HEK293 (cell line): ENCODE data around the gene SEMA4B.

Experiments
- CTCF ChIA-PET: fragments of 350-600 bp; formaldehyde crosslinking; extraction: SDS; loops from one replicate; lab custom pipeline; 2021; ENCODE audit warnings: antibody characterized with exemption; lab: Yijun Ruan, JAX
- POLR2A ChIA-PET: fragments of 300-600 bp; formaldehyde crosslinking; extraction: SDS; loops from one replicate; lab custom pipeline; 2020; ENCODE audit warnings: antibody characterized with exemption, inconsistent platforms; lab: Yijun Ruan, JAX
- H3K27ac ChIP-seq: fragments of 200-500 bp; sonication (Bioruptor generic); 2 replicates; pipeline ENCODE4 v1.5.1; 2014; ENCODE audit warnings: low read depth, low read length, control low read depth, inconsistent platforms; ENCODE audit errors: extremely low read depth
- H3K36me3 ChIP-seq, 2 experiments: fragments of 200-500 bp in 1 of 2; sonication (Bioruptor generic) in 1 of 2; 1 replicate in 1 of 2; 2 replicates in 1 of 2; pipeline ENCODE4 v1.5.1; 2014 to 2017; ENCODE audit warnings: inconsistent platforms in 2 of 2, low read length in 2 of 2; ENCODE audit not compliant: control insufficient read depth in 2 of 2, insufficient read depth in 1 of 2
- H3K4me1 ChIP-seq: fragments of 200-500 bp; sonication (Bioruptor generic); 2 replicates; pipeline ENCODE4 v1.5.1; 2014; ENCODE audit warnings: mild to moderate bottlenecking, low read length, inconsistent platforms; ENCODE audit not compliant: control insufficient read depth, insufficient read depth
- H3K4me3 ChIP-seq: 2 replicates; pipeline ENCODE4 v1.5.1; 2011; ENCODE audit warnings: low read depth, mild to moderate bottlenecking, control low read depth, low read length, moderate library complexity
- H3K9me3 ChIP-seq: fragments of 200-500 bp; sonication (Bioruptor generic); 2 replicates; pipeline ENCODE4 v1.5.1; 2014; ENCODE audit warnings: low read depth, low read length, inconsistent platforms; ENCODE audit not compliant: control insufficient read depth, insufficient read depth
- EGR2 ChIP-seq: fragments of 450-650 bp; formaldehyde crosslinking; IDR thresholded peaks from 2 replicates; pipeline ENCODE4 v1.5.1; 2016; ENCODE audit warnings: low read depth, missing biosample characterization, missing genetic modification characterization
- IKZF3 ChIP-seq: fragments of 450-650 bp; IDR thresholded peaks from 2 replicates; pipeline ENCODE4 v1.5.0; 2018; ENCODE audit warnings: missing biosample characterization, mild to moderate bottlenecking, missing genetic modification characterization, moderate library complexity
- MZF1 ChIP-seq: fragments of 450-650 bp; formaldehyde crosslinking; IDR thresholded peaks from 2 replicates; pipeline ENCODE4 v1.5.1; 2017; ENCODE audit warnings: missing biosample characterization, missing genetic modification characterization, borderline replicate concordance
- OSR2 ChIP-seq: fragments of 450-650 bp; formaldehyde crosslinking; IDR thresholded peaks from 2 replicates; pipeline ENCODE4 v1.5.1; 2016; ENCODE audit warnings: missing biosample characterization, missing genetic modification characterization
- ZBTB1 ChIP-seq: fragments of 450-650 bp; formaldehyde crosslinking; IDR thresholded peaks from 2 replicates; pipeline ENCODE4 v1.5.1; 2016; ENCODE audit warnings: missing biosample characterization, missing genetic modification characterization
- ZFHX2 ChIP-seq: fragments of 450-650 bp; formaldehyde crosslinking; conservative IDR thresholded peaks from 2 replicates; pipeline ENCODE4 v1.5.1; 2016; ENCODE audit warnings: missing biosample characterization, missing genetic modification characterization
- ZNF24 ChIP-seq: fragments of 450-650 bp; formaldehyde crosslinking; IDR thresholded peaks from 2 replicates; pipeline ENCODE4 v1.5.1; 2016; ENCODE audit warnings: missing biosample characterization, missing genetic modification characterization
- ZNF248 ChIP-seq: fragments of 450-650 bp; formaldehyde crosslinking; IDR thresholded peaks from 2 replicates; pipeline ENCODE4 v1.5.1; 2017; ENCODE audit warnings: missing biosample characterization, missing genetic modification characterization
- ZNF791 ChIP-seq: fragments of 450-650 bp; formaldehyde crosslinking; IDR thresholded peaks from 2 replicates; pipeline ENCODE4 v1.5.1; 2016; ENCODE audit warnings: missing biosample characterization, missing genetic modification characterization
- ZSCAN16 ChIP-seq: fragments of 450-650 bp; formaldehyde crosslinking; IDR thresholded peaks from 2 replicates; pipeline ENCODE4 v1.5.1; 2016; ENCODE audit warnings: missing biosample characterization, missing genetic modification characterization
- TF ChIP-seq, protein P1 (sequence below): fragments of 450-650 bp; formaldehyde crosslinking; IDR thresholded peaks from 2 replicates; pipeline ENCODE4 v1.5.1; 2016; ENCODE audit warnings: missing biosample characterization, missing genetic modification characterization
- TF ChIP-seq, protein P2 (sequence below): fragments of 450-650 bp; formaldehyde crosslinking; IDR thresholded peaks from 2 replicates; pipeline ENCODE4 v1.5.1; 2016; ENCODE audit warnings: missing biosample characterization, missing genetic modification characterization
- TF ChIP-seq, protein P3 (sequence below): fragments of 450-650 bp; formaldehyde crosslinking; IDR thresholded peaks from 2 replicates; pipeline ENCODE4 v1.5.1; 2016; ENCODE audit warnings: missing biosample characterization, missing genetic modification characterization
- TF ChIP-seq, protein P4 (sequence below): fragments of 450-650 bp; formaldehyde crosslinking; IDR thresholded peaks from 2 replicates; pipeline ENCODE4 v1.5.1; 2016; ENCODE audit warnings: missing biosample characterization, missing genetic modification characterization

Gene SEMA4B

GRCh38 chr15:90213122-90213817, 12.1 kb downstream of the SEMA4B start (continued):
- TF ChIP-seq, protein P1, sequence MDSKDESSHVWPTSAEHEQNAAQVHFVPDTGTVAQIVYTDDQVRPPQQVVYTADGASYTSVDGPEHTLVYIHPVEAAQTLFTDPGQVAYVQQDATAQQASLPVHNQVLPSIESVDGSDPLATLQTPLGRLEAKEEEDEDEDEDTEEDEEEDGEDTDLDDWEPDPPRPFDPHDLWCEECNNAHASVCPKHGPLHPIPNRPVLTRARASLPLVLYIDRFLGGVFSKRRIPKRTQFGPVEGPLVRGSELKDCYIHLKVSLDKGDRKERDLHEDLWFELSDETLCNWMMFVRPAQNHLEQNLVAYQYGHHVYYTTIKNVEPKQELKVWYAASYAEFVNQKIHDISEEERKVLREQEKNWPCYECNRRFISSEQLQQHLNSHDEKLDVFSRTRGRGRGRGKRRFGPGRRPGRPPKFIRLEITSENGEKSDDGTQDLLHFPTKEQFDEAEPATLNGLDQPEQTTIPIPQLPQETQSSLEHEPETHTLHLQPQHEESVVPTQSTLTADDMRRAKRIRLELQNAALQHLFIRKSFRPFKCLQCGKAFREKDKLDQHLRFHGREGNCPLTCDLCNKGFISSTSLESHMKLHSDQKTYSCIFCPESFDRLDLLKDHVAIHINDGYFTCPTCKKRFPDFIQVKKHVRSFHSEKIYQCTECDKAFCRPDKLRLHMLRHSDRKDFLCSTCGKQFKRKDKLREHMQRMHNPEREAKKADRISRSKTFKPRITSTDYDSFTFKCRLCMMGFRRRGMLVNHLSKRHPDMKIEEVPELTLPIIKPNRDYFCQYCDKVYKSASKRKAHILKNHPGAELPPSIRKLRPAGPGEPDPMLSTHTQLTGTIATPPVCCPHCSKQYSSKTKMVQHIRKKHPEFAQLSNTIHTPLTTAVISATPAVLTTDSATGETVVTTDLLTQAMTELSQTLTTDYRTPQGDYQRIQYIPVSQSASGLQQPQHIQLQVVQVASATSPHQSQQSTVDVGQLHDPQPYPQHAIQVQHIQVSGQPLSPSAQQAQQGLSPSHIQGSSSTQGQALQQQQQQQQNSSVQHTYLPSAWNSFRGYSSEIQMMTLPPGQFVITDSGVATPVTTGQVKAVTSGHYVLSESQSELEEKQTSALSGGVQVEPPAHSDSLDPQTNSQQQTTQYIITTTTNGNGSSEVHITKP (tag by site-specific recombination) = peak; percentile 95
- TF ChIP-seq, protein P2, sequence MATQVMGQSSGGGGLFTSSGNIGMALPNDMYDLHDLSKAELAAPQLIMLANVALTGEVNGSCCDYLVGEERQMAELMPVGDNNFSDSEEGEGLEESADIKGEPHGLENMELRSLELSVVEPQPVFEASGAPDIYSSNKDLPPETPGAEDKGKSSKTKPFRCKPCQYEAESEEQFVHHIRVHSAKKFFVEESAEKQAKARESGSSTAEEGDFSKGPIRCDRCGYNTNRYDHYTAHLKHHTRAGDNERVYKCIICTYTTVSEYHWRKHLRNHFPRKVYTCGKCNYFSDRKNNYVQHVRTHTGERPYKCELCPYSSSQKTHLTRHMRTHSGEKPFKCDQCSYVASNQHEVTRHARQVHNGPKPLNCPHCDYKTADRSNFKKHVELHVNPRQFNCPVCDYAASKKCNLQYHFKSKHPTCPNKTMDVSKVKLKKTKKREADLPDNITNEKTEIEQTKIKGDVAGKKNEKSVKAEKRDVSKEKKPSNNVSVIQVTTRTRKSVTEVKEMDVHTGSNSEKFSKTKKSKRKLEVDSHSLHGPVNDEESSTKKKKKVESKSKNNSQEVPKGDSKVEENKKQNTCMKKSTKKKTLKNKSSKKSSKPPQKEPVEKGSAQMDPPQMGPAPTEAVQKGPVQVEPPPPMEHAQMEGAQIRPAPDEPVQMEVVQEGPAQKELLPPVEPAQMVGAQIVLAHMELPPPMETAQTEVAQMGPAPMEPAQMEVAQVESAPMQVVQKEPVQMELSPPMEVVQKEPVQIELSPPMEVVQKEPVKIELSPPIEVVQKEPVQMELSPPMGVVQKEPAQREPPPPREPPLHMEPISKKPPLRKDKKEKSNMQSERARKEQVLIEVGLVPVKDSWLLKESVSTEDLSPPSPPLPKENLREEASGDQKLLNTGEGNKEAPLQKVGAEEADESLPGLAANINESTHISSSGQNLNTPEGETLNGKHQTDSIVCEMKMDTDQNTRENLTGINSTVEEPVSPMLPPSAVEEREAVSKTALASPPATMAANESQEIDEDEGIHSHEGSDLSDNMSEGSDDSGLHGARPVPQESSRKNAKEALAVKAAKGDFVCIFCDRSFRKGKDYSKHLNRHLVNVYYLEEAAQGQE (tag by site-specific recombination) = no peak
- TF ChIP-seq ZSCAN16 = no peak
- TF ChIP-seq, protein P3, sequence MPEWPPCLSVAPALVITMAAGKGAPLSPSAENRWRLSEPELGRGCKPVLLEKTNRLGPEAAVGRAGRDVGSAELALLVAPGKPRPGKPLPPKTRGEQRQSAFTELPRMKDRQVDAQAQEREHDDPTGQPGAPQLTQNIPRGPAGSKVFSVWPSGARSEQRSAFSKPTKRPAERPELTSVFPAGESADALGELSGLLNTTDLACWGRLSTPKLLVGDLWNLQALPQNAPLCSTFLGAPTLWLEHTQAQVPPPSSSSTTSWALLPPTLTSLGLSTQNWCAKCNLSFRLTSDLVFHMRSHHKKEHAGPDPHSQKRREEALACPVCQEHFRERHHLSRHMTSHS (tag by site-specific recombination) = no peak
- TF ChIP-seq IKZF3 (tag by site-specific recombination) = peak; percentile 21; the same call in 1 of the 2 replicates
- no peak for TF ChIP-seq ZNF248 (tag by site-specific recombination)
- TF ChIP-seq ZFHX2 (tag by site-specific recombination) = no peak
- TF ChIP-seq ZBTB1 (tag by site-specific recombination) = no peak

DNA sequence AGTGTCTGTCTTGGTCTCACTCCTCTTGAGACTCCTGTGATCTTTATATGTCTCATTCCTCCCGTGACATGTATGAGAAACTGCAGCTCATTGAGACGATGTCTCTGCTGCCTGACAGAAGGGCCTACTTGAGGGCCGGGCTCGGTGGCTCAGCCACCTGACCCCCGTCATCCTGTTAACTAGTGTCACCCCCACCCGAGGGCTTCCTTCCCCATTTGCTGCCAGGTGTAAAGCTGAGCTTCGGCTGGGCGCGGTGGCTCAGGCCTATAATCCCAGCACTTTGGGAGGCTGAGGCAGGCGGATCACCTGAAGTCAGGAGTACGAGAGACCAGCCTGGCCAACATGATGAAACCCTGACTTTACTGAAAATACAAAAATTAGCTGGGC, 12.7 kb downstream of the SEMA4B start:
- POLR2A ChIA-PET = interaction anchor here (0.7 to 2.5 kb wide), 4 partner anchors 12 to 59 kb away, joined by 3 to 14 read pairs (median 5); partner anchors contain the start of gene SEMA4B
- H3K4me1 ChIP-seq = peaks cover 12% of the 10 kb centered on the region
- H3K36me3 ChIP-seq = peaks cover 0 to 3% of the 10 kb centered on the region in 2 experiments; a peak in 2 of 3 replicates
- no peak for TF ChIP-seq EGR2
- no peak for TF ChIP-seq ZNF791 (tag by site-specific recombination)
- TF ChIP-seq OSR2 = no peak
- no peak for TF ChIP-seq ZNF24 (tag by site-specific recombination)
- TF ChIP-seq, protein P4, sequence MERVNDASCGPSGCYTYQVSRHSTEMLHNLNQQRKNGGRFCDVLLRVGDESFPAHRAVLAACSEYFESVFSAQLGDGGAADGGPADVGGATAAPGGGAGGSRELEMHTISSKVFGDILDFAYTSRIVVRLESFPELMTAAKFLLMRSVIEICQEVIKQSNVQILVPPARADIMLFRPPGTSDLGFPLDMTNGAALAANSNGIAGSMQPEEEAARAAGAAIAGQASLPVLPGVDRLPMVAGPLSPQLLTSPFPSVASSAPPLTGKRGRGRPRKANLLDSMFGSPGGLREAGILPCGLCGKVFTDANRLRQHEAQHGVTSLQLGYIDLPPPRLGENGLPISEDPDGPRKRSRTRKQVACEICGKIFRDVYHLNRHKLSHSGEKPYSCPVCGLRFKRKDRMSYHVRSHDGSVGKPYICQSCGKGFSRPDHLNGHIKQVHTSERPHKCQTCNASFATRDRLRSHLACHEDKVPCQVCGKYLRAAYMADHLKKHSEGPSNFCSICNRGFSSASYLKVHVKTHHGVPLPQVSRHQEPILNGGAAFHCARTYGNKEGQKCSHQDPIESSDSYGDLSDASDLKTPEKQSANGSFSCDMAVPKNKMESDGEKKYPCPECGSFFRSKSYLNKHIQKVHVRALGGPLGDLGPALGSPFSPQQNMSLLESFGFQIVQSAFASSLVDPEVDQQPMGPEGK (tag by site-specific recombination) = no peak
- TF ChIP-seq MZF1 = no peak
- no peaks in the 10 kb centered on the region for H3K9me3 ChIP-seq
- H3K4me3 ChIP-seq = no peak overlapping the region
- H3K27ac ChIP-seq = no peak overlapping the region
- CTCF ChIA-PET = interaction anchor here (1.1 to 12.1 kb wide), 6 partner anchors 8 to 88 kb away, joined by 3 to 275 read pairs (median 12); partner anchors contain the start of gene SEMA4B
